Activated T-helper 9 cell treated with anti-CD3 and anti-CD28 coated beads, Interleukin-2, amount 50 U/mL, for 16 hours (primary cell): Measurements from ENCODE around the gene CACNA2D3.

Source experiments
- DNase-seq: peaks from one replicate; pipeline ENCODE4 v3.0.0-alpha.2; 2020; ENCODE audit warnings: low read depth

The CACNA2D3 gene

DNA sequence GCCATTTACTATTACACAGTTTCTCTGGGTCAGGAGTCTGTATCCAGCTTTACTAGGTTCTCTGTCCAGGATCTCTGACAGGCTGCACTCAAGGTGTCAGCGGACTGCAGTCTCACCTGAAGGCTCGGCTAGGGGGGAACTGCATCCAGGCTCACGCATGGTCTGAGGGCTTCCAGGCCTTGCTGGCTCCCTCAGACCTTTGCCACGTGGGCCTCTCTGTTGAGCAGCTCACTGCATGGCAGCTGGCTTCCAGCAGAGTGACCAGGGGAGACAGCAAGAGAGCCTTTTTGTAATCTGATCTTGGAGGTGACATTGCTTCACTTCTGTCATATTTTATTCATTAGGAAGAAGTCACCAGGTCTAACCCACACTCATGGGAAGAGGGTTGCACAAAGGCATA is 152.3 kb downstream of the CACNA2D3 start:
- no peak for DNase-seq

DNA sequence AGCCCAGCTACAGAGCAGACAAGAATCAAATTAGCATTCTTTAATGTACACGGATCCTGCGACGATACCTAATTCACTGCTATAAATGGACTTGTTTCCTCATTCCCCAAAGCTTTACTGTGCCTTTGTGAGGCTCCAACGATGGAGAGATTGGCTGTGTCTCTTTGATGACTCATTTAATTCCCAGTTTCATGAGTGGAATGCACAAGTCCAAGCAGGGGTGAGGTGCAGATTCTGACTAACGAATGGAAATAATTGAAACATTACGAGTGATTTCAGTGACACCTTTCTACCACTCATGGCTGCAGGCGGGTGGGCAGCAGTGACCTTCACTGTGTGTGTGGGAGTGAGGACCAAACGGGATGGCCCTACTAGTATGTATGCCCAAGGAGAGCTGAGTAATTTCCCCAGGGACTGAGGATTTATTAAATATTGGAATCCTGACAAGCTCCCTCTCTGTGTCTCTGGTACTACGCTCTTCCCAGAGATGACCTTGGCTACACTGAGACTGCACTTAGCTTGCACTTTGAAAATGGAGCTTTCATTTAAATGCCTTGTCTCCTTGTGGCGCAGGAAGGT is 156.7 kb downstream of the CACNA2D3 start:
- no peak for DNase-seq

DNA sequence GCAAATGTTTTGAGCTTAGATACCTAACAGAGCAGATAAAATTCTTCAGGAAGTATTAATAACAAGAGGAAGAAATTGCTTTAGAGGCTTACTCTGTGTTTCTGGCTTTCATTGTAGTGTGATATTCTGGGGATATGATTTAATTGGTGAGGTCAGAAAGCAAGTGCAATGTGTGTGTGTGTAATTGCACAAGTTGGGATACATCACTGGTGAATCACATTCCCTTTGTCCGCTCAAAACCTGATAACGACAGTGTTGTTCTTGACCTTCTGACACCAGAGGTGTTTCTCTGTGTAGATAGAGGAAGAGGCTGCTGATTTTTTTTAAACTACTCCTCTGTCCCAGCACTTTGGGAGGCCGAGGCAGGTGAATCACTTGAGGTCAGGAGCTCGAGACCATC is 161.1 kb downstream of the CACNA2D3 start:
- DNase-seq = no peak

DNA sequence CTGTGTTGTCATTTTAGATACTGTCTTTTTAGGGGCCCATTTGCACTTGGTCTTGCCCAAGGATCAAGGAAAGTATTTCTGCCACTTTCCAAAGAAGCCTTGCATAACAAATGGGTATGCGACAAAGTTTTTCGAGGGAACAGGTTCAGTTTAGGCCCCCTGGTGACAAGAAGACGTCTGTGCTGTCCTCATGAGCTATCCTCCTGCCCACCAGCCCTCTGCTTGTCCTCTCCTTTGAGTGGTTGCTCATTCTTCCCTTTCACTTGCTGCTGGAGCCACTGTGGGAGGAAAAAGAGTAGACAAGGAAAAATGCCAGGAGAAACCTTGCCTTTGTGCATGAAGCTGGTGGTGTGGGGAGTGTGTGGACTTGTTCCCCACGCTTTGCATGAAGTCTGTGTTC is 171.9 kb downstream of the CACNA2D3 start:
- no peak for DNase-seq

DNA sequence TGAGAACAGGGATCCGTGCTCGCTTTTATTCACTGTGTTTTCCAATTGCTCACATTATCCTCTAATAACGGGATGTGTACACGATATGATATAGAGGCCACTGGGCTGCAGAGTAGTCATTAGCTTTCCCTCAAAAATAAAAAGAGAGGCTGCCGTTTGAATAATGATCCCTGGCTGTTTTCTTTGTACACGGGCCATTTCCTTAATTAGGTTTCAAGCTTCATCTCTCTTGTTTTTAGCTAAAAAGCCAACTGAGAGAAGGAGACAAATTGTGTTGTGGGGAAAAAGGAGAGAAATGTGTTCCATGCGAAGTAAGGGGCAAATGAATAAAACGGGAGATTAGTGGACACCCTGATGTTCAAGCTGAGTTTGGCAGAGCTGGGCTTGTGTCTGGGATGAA is 174.2 kb downstream of the CACNA2D3 start:
- no peak for DNase-seq

DNA sequence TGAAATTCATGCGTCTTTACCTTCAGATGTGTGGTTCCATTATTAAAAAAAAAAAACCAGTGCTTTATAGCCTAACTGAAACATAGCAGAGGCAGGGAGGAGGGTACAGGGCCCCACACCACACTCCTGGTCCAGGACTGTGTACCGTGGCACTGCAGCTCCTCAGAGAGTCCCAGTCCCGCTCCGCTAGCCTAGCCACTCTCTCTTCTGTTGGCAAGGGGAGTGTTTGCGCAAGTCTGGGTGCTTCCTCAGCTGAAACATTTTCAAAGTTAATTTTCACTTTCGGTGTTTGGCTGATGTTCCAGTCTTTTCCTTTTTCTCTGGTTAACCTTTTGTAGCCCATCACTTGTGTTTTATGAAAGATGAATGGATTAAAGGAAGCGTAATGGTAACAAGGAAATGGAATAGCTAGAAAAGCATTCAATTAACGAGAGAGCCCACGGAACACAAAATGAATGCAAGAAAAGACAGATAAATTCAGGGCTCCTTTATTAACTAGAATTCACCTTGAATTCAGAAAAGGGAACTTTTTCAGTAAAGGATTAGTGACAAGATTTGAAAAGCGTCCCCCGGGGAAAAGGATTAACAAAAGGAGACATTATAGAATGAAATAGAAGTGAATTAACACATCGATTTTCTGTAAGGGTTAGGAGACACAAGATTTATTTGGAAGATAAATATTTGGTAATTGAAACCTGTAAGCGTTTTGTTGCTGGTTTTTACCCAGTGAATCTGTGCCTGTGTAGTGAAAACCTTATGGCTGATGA is 177.0 kb downstream of the CACNA2D3 start:
- DNase-seq = no peak

DNA sequence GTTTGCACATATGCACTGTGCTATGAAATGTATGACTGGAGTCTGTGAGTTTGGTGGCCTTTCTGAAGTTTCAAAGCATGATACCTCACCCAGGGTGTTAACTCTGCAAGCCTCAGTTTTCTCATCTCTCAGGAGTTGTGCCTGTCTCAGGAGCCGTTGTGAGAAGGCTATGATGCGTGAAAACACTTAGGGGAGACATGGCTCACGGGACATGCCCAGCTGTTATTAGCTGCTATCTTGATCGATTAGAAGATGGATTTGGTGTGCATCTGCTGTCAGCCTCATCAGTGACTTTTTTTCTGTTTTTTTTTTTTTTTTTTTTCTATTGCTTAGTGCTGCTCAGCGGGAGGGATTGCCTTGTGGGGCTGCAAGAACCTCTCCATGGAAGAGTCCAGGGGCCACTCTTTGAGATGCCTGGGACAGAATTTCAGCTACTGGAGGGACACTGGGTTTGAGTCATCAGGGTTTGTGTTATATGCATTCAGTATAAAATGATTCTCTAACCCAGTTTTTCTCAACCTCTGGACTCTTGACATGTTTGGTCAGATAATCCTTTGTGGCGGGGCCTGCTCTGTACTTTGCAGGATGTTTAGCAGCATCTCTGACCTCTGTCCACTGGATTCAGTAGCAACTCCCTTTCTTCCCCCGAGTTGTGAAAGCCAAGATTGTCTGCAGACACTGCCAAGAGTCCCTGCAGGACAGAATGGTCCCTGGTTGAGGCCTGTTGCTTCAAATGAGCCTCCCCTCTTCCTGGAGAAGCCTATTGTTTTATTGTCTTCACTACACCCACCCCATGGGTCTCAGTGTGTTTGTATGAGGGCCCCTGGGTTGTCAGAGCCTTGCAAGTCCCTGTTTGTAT is 181.4 kb downstream of the CACNA2D3 start:
- no peak for DNase-seq

DNA sequence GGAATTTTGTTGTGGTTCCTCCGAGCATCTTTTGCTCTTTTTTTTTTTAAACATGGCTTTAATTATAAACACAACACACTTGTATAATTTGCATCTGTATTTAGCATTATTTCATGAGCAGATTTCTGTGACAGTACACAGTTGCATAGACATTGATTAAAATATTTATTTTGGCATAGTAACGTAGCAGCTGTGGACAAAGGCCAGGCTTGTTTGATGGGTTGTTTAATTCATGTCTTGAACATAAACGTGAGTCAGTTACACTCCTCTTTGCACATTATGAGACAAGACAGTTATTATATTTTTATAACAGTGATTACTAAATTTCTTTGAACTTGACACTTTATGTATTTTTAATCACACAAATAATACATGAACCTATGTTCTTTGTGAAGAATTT is 182.5 kb downstream of the CACNA2D3 start:
- no peak for DNase-seq

DNA sequence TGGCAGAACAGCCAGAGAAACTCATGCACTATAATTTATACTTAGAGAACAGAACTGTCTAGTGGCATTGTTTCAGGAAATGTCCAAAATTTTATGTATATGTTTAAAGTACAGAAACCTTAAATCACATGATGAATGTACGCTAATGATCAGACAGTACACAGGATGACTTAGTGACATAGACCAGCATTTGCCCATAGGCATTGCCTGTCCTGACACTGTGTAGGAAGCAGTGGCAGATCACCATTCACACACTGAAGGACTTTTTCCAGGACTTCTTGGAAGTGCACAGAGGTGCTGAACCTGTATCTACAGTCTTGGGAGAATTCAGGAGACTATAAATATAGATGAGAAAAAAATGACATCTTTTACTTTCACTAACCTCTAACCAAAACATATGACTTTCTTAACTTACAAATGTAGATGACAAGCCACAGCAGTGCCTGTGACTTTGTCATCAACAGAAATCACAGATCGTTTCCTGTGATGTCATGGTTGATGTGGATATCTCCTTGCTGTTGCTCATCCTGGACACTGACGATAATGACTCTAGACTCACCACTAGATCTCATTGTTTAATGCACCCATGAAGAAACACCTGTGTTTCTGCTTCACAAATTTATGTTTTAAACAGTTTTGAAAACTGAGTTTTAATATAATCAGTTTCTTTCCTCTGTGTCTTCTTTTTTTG is 183.2 kb downstream of the CACNA2D3 start:
- DNase-seq = no peak

DNA sequence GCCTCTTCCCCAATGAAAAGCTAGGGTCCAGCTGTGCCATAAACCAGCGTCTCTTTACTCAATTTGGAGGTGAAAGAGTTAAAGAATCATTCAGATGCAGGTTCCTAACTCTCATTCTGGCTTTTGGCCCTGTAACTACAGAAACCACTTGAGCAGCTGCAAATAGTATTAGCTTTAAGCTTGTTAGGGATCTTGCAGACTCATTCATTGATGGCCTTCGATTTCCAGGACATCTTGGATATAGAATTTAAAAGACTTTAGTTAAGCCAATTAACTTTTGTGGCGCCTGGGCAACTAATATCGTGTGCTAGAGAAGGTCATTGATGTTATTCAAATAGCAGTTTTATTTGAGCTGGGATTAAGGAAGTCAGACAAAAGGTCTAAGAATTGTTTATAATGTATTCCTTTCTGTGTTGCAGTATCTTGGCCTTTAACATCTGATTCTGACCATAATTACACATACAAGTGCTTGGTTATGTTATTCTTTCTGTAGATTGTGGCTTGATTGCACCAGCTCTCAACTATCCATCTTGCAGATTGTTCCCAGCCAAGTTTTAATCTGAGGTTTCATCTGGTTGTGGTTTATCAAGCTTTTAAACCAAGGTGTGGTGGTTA is 185.3 kb downstream of the CACNA2D3 start:
- no peak for DNase-seq

DNA sequence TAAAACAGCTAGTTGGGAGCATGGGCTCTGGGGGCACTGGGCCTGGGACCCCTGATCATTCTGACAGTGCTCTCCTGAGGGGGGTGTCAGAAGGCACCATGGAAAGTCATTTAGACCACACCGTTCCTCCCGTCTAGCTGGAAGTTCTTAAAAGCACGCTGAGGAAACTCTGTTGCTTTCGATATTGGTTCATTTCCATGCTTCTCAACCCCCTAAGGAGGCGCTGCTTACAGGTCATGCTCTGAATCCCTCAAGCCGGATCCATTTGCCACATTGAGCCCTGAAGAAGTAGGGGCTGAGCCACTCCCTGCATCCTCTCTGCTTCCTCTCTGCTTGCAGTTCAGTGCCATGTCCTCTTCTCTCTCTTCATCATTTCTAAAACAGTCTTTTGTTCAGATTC is 187.2 kb downstream of the CACNA2D3 start:
- no peak for DNase-seq

DNA sequence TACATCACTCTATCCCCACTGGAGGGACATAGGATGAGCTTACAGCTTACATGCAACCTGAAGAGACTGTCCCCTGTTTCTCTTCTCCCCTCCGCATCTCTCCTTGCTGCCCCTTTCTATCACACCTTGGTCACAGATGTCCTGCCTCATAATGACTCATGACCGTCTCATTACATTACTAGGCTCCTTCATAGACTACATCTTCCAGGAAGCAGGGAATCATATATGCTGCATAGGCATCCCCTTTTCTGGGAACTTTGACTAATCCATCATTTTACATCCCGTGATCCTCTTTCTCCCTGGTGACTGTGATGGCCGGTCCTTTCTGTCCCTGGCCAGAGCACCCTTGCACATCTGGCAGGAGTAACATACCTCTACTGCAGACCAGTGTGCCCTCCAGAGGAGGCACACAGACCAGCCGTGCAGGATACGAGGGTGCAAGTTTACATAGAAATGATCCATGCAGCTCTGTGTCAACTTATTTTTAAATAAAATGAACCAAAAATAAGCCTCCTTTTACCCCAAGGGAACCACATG is 188.9 kb downstream of the CACNA2D3 start:
- no peak for DNase-seq

DNA sequence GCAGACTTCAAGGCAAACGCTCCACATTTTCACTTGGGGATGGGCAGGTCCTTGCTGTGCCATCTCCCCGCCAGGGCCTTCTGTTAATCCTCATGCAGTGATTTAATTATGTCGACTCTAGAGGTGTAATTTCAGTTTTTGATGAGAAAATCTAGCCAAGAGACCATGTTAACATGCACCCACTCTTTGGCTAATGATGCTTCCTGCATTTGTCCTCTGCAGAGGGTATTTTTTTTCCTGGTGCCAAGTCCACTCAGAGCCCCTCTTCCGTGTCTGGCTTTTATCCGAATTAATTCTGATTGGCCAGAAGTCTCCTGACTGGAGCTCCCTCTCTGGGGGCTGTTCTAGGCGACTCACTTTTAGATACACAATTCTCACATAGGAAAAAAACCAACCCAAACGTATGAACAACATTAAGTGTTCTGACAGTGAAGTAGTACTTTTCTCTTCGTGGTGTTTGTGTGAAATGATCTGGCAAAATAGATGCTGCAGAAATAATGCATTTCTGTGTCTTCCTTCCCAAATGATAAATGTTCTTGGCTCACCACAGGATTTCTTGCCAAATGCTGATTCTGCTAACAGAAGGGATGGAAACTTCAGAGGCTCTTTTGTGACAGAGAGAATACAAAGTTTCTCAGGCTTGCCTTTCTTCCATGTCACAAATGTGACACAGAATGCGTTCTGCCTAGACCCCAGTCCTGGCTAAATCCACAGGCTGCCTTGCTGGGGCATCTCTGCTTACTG is 190.0 kb downstream of the CACNA2D3 start:
- DNase-seq = no peak

DNA sequence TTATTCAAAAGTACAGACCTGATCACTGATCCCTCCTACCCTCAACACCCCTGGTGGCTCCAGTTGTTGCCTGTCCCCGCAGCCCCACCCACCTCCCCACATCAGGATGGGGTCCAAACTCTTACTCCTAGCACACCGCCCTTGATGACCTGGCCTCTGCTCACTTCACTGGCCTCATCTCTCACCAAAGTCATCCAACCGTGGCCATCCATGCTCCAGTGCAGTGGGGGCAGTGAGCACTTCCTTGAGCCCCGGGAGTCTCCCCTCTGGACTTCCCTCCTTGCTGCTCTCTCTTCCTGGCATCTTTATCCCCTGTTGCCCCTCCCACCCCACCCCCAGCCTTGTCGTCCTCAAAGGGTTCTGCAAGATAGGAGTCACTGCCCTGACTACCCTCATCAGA is 191.1 kb downstream of the CACNA2D3 start:
- DNase-seq = no peak

DNA sequence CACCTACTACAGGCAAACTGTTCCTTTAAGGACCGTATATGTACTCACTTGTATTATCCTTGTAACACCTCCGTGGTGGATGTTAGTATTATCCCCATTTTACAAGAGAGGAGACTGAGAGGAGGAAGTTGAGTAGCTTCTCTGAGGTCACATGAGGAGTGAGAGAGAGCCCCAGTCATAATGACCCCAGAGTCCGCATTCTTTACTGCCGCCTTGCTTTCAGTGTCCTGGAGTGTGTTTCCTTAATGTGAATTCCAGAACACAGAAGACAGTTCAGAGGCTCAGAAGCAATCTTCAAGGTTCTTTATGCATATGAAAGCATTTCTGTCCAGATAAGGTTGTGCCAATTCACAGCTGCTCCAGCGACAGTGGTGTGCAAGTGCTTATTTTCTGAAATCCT is 199.2 kb downstream of the CACNA2D3 start:
- DNase-seq = no peak

DNA sequence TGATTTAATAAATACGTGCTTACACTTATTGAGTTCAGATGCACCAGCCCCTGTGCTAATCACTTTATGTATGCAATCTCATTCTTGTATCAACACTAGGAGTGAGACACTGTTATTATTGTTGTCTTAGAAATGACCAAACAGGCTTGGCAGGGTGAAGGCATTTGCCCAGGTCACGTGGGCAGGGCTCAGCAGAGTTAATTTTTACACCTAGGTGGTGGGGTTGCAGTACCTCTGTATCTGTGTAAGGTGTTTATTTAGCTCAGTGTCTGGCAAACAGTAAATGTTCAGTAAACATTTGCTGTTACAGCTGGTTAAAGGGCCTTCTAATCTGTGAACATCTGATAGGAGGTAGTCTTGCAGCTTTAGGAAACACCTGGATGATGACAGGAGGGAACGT is 200.0 kb downstream of the CACNA2D3 start:
- DNase-seq = no peak

DNA sequence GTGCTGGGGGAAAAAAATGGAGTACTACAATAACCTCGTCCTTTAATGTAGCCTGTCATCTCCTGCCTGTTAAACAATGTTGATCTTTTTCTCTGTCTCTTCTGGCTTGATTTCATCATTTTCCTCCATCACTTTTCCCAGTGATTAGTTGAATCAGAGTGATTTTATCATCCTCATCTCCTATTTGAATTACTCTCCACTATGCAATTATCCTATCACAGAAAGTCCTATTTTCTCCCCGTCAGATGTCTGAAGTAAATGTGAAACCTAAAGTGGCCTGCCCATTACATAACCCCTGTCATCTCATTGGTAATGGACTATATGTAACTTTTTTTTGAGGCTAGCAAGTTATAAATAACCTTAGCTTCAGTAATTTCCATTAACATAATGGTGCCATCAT is 201.8 kb downstream of the CACNA2D3 start:
- DNase-seq = no peak

DNA sequence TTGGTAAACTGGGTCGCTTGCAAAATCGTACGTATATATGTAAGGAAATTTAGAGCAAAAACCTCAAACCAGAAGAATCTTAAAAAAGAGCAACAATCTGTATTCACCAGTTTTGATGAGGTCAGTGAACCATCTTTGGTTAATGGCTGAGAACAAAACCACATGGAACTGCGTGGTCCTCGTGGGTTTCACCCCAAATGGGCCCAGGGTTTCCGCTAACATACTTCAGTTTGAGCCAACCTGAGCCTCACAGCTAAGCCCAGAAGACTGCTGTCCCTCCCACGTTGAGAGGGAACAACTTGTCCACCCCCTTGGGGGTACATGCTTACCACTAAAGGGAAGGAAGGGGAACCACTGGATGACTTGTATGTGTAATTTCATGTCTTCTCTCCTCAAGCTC is 204.6 kb downstream of the CACNA2D3 start:
- no peak for DNase-seq

DNA sequence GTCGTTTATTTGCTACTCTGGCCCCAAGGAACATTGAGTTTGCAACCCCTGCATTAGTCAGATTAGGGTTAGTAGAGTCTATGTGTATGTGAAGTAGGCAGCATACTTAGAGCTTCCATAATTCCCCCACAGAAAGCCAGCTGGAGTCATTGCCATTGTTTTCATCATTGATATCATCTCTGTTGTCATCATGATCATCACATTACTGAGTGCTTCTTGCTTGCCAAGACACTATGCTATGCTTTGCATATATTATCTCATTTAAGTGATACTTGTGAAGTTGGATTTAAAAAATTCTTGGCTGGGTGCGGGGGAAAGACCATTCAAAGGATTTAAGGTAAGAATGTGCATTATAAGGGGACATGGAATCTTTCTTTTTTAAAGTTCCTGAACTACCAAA is 209.0 kb downstream of the CACNA2D3 start:
- no peak for DNase-seq

DNA sequence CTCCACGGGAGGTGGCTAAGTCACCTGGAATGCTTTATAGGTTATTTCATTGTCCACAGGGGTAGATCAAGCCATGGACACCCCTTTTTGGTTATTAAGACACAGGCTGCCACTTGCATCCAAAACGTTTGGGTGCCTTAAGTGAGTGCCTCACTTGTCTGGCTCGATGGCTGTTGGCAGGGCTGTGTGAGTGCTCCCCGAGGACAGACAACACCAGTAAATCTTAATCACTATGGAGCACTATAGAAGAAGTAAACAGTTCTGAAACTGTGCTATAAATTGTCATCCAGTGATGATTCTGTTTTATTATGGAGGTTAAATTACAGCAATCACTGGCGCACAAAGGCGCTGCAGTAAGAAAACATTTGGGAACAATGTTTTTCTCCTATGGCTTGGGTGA is 215.5 kb downstream of the CACNA2D3 start:
- DNase-seq = no peak

DNA sequence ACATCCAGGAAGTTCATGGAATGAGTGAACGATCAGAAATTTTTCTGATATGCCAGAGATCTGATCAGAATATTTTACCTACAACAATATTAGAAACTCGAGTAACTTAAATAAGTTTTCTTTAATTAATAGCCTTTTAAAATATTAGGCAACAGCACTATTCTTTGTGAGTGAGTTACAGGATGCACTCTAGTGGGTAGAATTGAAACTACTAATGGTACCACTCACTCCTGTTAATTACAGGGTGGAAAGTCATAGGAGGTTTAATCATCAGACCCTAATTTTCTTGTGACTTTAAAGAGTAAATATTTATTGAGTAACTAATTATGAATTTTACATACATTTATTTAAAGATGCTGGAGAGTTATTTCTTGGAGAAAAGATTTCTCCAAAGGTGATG is 217.3 kb downstream of the CACNA2D3 start:
- no peak for DNase-seq
